HG03066 (cell line): ENCODE results near the gene ARL4A.

ENCODE experiments used
- ATAC-seq: cut with Tn5 transposase; IDR thresholded peaks from one replicate; pipeline ENCODE4 v1.9.1; 2021; ENCODE audit warnings: low read depth; ENCODE audit not compliant: unreplicated experiment

ARL4A gene

DNA sequence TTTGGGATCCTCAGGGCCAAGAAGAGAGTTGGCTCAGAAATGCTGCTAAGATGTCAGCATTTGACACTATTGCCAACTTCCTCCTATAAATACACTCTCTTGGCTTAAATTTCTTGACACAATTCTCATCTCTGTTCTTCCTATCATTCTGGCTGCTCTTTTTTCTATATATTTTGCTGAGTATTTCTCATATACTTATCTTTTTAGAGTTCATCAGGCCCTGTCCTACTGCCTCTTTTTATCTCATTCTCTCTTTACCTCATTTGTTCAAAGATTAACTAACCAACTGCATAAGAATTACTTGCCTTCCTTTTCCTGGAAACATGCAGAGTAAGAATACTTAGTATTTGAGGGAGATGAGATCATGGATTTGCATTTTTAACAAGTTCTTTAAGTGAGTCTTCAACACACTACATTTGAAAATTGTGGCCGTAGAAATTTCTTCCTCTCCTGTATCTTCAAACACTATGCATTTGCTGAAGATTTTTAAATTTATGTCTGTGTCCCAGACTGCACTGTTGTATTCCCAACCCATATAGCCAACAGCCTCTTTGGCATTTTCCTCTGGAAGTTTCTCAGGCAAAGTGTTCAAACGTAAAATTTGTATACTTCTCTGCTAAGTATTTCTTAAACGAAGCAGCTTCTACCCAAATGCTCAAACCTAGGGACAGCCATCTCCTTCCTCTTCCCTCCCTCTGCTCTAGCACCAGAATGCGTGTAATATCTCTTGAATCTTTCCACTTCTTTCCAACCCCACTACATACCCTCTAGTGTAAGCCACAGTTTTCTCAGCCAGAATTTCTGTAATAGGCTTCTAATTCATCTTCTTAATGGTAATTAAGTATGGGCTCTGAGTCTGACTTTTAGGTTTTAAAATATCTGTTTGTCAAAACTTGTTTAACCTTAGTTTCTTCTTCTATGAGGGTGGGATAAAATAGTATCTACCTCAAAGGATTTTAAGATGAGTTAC is 35.5 kb downstream of the ARL4A start:
- ATAC-seq, result no peak

GRCh38 chr7:12725575-12726316 is 38.3 kb downstream of the ARL4A start:
- no peak for ATAC-seq

DNA sequence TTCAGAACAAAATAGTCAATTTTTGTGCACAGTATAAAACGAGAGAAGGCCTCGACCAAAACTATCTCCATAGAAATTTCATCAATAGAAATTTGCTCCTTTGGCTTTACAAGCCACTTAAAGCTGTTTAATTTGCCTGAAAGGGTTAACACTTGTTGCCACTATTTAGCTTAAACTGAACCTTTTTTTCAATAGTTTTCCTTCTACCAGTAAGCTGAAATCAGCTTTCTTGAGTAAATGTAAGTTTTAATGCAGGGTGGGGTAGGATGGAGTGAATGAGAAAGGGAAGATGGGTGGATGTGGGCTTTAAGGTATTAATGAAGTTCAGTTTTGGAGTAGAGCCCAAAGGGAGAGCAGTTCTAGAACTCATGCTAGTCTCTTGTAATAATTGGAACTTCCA is 39.5 kb downstream of the ARL4A start:
- no peak for ATAC-seq

DNA sequence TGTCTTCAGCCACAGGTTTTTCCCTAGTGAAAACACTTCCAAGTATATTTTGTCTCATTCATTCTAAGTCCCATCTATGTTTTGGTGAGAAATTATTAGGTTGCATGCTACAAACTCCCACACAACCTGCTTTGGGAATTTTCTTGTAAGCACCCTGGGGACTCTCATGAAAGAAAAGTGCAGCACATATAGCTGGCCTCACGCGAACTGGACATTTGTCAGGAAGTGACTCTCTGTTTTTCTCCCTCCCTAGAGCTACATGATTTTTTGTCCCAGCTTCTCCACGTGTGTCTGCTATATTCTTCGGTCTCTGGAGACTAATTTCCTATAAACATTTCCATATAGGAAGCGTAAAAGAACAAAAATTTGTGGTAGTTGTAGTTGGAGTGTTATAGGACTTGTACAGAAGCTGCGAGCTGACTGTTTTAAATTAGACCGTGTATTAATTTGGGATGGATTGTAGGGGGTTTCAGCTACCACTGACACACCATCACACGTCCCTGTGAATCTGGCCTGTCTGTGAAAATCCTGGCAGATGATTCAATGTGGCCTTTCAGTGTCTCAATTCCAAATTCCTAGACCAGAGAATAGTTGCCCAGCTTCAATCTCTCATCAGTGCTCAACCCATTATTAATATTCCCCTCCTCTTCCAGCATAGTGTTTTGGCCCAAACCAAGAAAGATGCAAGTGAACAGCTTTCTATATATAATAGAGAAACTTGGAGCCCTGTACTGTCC is 40.2 kb downstream of the ARL4A start:
- no peak for ATAC-seq

DNA sequence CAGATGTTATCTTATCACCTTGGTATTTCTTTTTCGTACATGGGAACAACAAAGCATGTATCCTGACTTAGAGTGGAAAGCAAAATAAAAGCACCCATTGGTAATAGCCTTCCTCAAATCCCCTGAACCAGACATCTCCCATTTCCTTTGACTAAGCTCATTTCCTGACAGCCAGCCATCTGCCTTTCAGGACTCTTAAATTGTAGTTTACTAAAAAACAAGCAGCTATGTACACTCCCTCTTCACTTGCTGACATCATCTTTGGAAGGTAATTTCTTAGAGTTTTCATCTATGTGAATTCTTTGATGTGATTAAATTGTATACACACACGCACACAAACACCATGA is 40.7 kb downstream of the ARL4A start:
- ATAC-seq, result no peak

DNA sequence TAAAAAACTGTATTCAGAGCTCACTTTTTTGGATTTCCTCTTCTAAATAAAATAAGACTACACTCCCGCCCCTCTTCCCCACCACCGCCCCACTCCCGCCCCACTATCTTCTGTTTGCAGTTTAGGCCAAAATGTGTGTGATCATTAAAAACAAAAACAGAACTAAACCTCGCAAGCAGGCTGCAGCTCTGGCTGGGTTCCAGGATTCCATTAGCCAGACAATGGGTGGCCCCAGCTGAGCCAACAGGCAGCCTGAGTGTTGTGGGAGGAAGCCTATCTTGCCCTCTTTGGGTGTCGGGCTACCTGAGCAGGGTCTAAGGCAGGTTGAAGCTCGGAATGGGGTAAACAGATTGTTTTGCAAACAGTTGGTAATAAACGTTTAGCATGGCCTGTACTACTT is 41.7 kb downstream of the ARL4A start:
- no peak for ATAC-seq

GRCh38 chr7:12730523-12730922 is 43.1 kb downstream of the ARL4A start:
- ATAC-seq, result no peak

DNA sequence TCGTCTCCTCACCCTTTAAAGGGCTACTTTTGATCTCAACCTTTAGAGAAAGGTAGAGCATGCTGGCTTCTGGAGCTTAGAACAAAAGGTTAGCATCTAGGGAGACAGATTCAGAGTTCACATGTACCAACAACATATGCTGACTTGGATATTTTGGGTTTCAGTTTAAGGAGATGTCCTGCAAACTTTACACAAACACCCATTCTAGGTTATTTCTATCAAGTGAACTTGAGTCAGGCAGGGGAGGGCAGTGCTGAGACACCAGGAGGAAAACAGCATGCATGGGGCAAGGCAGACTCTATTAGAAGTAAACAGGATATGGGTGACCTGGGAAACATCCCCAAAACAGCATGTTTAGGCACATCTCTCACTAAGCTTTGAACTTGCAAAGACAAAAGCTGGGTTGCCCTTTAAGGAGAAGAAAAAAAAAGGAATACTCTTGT is 43.8 kb downstream of the ARL4A start:
- ATAC-seq, result no peak

DNA sequence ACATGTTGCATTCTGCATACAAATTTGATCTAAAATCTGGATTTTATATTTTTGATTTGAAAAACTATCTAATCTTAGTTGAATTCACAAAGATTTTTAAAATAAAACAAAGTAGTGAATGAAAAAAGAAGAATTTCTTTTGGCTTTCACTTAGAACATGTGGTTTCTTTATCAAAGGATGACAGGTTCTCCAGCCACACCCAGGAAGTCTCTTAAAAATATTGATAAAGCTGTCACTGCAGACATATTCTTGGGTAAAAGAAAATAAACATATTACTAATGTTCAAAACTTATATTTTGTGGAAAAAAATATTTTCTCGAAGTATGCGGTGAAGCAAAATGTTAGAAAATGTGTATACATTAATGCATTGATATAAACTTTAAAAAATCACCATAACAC is 44.3 kb downstream of the ARL4A start:
- ATAC-seq, result no peak

- no peak for ATAC-seq
Observed at GRCh38 chr7:12732428-12732827, 45.0 kb downstream of the ARL4A start.

- ATAC-seq, result no peak
Observed at GRCh38 chr7:12735923-12736322, 48.5 kb downstream of the ARL4A start.

DNA sequence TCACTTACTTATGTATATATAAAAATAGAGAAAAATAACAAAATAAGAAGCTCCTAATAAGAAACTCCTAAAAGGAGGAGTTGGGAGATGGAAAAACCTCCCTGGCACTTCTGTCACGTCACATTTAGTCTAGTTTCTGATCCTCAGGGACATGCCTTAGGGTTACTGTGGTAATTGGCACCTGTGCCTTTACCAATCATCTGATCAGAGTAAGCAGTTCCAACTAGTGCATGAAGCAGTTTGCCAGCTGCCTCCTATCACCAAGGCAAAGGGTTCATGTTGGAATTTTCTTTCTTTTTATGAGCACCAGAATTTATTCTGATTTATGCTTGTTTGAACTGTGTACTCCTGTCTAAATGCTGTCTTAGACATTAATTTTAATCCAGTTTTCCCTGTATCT is 49.9 kb downstream of the ARL4A start:
- ATAC-seq, result no peak

DNA sequence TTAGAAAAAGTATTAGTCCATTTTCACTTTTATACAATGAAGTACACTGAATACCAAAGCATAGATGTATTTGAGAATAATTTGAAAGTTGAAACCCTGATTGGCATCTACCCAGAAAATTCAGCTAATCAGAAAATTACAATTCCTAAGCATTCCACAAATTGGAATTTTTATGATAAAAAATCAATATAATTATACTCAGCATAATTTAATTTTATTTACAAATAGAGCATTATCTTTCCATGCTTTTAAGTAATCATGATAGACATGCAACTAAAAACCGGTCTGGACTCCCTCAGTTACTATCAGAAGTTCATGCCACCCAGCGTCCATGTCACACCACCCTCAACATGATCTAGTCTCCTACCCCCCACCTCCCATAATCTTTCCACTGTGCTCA is 50.4 kb downstream of the ARL4A start:
- ATAC-seq, result no peak

DNA sequence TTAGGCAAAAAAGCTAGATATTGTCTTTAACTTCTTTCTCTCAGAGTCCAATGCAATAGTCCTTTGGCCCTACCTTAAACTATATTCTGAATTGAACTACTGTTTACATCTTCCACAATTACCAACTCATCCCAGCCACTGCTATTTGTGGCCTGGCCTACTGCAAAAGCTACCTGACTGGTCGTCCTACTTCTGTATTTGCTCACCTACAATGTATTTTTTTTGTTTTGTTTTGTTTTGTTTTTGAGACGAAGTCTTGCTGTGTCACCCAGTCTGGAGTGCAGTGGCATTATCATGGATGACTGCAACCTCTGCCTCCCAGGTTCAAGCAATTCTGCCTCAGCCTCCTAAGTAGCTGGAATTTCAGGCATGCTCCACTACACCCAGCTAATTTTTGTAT is 51.2 kb downstream of the ARL4A start:
- ATAC-seq, result no peak
